Activated naive CD4-positive, alpha-beta T cell treated with anti-CD3 and anti-CD28 coated beads, Interleukin-2, amount 50 U/mL, for 16 hours (primary cell): ENCODE data around the gene CDKAL1.
"Not testable (repeated sequence)": the region's sequence is repeated elsewhere in the genome, so short reads cannot be mapped to it uniquely, and the experiment has no call there.

ENCODE experiments used
- DNase-seq: peaks from one replicate; pipeline ENCODE4 v3.0.0-alpha.2; 2020

The CDKAL1 gene

GRCh38 chr6:20554817-20555216 is 20.6 kb downstream of the CDKAL1 start:
- no peak for DNase-seq

DNA sequence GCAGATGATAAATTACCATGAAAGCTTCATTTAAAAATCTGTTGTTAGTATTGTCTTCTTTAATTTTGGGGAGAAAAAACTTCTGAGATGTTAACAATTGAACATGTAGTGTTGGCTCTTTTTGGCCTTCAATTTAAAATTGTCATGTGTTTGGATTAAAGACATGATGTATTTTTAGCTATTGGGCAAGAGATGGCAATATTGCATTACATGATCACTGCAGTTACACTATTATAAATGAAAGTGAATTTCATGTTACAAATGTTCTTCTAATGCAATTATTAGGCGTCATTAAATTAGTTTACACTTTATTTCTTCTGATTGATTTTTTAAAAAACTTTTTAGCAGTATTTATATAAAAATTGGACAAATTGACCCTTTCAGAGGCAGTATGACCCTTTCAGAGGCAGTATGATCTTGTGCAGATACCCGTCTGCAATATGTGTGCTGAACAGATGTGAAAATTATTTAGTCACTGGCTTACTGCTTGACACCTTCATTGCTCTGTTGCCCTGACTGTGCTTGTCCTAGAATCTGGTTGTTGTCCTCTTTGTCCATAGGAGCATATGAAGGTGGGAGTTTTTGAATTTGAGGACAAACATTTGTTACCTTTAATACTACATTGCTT is 25.8 kb downstream of the CDKAL1 start:
- DNase-seq: no peak

- DNase-seq: no peak
Observed at GRCh38 chr6:20563377-20563776, 29.1 kb downstream of the CDKAL1 start.

GRCh38 chr6:20564269-20564668 is 30.0 kb downstream of the CDKAL1 start:
- no peak for DNase-seq

DNA sequence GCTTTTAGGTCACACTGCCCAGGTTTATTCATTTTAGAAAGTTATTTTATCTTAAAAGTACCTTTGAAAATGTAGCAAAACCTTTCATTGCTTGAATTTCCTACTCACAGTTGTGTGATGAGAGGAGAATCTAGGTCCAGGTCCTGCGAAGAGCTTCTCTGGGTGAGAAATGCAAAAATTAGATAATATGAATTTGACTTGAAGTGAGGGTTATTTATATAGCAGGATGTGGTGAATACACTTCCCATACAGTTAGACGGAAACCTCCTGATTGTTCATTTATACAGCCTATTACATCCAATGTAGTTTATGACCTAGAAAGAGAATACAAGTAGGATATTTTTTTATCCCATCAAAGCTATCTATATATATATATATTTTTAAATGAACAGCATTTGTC is 30.5 kb downstream of the CDKAL1 start:
- DNase-seq: no peak

DNA sequence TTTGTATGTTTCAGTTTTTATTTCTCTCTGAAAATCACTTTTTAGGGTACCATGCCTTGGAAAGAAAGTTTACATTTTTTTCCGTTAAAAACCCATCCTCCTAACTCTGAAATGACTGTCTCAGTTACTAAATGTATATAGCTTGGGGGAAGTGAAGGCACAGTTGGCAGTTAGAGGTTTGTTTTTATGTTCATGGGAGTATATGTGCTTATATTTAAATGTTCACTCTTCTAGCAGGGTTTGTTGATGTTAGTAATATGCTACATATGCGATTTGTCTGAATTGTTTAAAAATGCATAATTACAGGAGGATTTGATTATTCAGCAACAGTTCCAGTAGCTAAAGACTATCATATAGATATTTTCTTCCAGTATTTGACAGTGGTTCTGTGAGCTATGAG is 31.1 kb downstream of the CDKAL1 start:
- no peak for DNase-seq

DNA sequence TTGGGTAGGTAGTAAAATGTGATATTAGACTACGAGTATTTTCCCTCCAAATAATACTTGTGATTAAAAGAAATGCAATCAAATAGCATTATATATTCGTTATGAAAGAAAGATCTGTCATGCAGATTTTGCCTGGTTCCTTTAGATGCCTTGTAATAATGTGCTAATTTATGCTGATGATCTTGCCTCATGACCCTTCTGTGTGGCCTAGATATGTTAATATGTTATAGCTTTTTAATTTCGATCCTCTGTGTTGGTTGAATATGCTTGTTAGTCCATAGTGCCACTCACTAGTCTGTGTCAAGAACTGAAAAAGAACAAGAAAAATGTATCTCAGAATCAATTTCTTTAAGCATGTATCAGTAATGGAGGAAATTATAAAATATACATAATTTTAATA is 31.9 kb downstream of the CDKAL1 start:
- DNase-seq: no peak

- DNase-seq: no peak
Observed at GRCh38 chr6:20569000-20569610, 34.8 kb downstream of the CDKAL1 start.

DNA sequence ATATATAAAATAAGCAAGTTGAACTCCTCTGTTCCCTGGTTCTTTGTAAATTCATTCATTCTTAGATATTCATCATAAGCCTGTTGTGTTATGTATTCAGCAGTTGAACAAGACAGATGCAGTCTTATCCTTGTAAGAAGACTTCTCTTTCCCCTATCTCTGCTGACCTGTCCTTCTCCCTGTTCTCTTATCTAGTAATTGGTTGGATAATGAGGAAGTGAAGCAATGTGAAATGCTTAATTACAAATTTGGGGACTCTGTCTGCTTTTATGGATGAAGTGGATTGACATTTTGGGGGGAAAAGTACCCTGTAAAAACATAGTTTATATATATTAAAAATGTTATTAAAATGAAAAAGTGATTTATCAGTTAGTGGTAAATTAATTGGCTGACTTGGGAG is 37.0 kb downstream of the CDKAL1 start:
- no peak for DNase-seq

- no peak for DNase-seq
Observed at GRCh38 chr6:20572288-20572687, 38.0 kb downstream of the CDKAL1 start.

DNA sequence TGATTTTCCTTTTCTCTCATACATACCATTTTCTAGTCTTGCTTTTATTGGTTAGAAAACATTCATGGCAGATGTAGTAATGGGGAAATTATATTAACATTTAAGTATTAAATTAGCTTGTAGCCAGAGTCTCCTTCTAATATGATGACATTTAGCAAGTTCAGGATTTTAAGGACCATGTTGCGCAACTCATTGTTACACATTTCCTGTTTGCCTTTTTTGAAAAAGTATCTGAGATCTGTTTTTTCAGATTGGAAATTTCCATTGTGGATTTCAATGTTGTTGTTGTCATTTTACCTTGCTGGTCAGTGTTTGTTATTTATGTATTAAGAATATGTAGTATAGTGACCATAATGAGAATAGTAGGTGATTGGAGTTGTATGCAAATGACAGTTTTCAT is 38.7 kb downstream of the CDKAL1 start:
- no peak for DNase-seq

GRCh38 chr6:20574355-20574754 is 40.1 kb downstream of the CDKAL1 start:
- no peak for DNase-seq

- no peak for DNase-seq
Observed at GRCh38 chr6:20575125-20575524, 40.9 kb downstream of the CDKAL1 start.

DNA sequence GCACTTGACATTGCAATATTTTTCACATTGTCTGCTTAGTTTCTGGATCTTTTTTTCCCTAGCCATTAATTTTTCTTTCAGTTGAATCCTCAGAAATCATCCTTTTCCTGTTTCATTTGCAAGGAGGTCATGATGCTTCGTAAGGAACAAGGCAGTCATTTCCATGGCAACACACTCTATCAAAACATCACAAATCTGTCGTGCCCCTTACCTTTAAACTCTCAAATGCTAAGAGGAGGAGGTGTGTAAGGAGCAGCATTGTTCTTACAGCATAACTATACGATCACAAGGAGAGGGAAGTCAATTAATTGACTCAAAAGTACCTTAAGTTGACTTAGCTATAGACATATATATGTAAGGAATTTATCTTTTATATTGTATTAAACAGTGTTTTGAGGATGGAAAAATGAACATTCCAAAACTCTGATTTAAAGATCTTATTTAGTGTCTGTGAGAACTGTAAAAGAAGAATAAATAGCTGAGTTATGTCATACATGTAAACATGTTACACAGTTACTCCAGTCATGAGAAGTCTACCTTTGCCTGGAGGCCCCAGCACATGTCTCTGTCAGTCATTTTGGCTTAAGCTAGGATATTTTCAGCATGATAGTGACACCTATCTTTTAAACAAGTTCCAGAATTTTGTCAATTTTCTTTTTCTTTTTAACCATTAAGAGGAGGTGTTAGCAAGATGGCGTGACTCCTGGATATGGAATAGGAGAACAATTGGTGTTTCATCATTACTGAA is 41.6 kb downstream of the CDKAL1 start:
- DNase-seq: no peak

DNA sequence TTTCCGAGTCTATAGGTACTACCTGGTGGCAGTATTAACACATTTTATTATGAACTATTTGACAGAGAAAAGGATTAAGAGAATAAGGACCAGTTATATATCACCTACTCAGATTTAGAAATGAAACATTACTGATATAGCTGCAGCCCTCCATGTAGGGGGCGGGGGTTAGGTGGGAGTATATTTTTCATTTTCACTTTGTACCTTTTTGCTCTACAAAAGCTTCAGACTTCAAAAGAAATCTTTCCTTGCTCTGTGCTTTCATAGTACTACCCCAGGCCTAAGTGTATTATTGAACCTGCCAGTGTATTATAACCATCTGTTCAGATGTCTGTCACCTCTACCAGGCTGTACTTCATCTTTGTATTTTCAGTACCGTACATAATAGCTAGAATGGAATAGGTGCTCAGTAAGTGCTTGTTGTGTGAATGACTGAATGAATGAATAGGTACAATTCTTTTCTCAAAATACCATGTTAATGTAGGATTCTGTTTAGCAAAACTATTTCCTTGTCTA is 43.0 kb downstream of the CDKAL1 start:
- no peak for DNase-seq

- DNase-seq: no peak
Observed at GRCh38 chr6:20581070-20581469, 46.8 kb downstream of the CDKAL1 start.

GRCh38 chr6:20582586-20583443 is 48.6 kb downstream of the CDKAL1 start:
- no peak for DNase-seq

DNA sequence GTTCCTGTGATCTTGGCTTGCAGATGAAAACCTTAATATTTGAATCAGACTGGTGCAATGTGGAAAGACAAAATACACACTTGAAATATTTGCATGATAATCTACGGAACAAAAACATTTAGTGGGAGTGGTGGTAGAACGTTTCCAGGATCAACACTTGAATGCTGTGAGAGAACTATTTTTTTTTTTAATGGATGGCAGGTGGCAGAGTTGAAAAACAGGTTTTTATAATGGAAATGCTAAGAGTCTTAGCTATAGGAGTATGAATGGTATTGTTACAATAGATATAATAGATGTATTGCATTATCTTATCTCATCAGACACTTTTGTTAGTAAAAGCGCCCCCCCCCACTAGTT is 49.2 kb downstream of the CDKAL1 start:
- DNase-seq: no peak

DNA sequence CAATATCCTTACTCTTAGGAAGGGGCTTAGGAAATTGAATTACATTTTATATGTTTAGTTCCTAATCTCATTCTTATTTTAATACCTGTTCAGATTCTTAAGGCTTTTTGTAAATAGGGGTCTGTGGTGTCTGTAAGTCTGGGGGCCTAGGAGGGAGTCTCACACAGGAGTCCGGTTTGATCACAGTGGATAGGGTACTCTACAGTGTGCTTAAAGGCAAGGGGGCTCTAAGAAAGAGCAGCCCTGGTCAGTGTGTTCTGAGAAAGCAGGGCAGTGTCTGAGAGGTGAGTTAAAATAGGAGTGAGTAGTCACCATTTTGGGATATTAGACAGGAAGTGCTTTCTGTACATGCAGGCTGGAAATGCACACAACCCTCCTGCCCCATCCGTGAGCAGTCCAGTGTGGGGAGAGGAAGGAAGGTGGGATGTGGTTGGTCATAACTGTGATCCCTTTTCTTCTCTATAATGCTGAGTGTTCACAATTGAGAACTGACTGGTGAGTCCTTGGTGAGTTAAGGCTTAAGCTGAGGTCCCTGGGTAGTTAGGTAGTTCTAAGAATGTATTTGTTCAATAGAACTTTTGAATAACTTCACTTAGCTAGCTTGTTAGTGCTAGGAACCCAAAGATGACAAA is 50.0 kb downstream of the CDKAL1 start:
- no peak for DNase-seq

- no peak for DNase-seq
Observed at GRCh38 chr6:20589266-20589665, 55.0 kb downstream of the CDKAL1 start.

GRCh38 chr6:20590476-20590875 is 56.2 kb downstream of the CDKAL1 start:
- DNase-seq: not testable (repeated sequence)

GRCh38 chr6:20594299-20594853 is 60.1 kb downstream of the CDKAL1 start:
- DNase-seq: not testable (repeated sequence)
